ENCODE data around the gene TRAF4. TPM values are rescaled to one million over a fixed set of nuclear protein-coding genes. Genes with fewer than 3 reads are reported as not detected.

Gene TRAF4
- total and polyA plus RNA-seq, 9 of the 15 experiments (the other 6 are each of a cell fraction or from before 2014, with no cell fraction given), result 2.4 to 147 (median 72.4) TPM

- TF ChIP-seq, protein P1, sequence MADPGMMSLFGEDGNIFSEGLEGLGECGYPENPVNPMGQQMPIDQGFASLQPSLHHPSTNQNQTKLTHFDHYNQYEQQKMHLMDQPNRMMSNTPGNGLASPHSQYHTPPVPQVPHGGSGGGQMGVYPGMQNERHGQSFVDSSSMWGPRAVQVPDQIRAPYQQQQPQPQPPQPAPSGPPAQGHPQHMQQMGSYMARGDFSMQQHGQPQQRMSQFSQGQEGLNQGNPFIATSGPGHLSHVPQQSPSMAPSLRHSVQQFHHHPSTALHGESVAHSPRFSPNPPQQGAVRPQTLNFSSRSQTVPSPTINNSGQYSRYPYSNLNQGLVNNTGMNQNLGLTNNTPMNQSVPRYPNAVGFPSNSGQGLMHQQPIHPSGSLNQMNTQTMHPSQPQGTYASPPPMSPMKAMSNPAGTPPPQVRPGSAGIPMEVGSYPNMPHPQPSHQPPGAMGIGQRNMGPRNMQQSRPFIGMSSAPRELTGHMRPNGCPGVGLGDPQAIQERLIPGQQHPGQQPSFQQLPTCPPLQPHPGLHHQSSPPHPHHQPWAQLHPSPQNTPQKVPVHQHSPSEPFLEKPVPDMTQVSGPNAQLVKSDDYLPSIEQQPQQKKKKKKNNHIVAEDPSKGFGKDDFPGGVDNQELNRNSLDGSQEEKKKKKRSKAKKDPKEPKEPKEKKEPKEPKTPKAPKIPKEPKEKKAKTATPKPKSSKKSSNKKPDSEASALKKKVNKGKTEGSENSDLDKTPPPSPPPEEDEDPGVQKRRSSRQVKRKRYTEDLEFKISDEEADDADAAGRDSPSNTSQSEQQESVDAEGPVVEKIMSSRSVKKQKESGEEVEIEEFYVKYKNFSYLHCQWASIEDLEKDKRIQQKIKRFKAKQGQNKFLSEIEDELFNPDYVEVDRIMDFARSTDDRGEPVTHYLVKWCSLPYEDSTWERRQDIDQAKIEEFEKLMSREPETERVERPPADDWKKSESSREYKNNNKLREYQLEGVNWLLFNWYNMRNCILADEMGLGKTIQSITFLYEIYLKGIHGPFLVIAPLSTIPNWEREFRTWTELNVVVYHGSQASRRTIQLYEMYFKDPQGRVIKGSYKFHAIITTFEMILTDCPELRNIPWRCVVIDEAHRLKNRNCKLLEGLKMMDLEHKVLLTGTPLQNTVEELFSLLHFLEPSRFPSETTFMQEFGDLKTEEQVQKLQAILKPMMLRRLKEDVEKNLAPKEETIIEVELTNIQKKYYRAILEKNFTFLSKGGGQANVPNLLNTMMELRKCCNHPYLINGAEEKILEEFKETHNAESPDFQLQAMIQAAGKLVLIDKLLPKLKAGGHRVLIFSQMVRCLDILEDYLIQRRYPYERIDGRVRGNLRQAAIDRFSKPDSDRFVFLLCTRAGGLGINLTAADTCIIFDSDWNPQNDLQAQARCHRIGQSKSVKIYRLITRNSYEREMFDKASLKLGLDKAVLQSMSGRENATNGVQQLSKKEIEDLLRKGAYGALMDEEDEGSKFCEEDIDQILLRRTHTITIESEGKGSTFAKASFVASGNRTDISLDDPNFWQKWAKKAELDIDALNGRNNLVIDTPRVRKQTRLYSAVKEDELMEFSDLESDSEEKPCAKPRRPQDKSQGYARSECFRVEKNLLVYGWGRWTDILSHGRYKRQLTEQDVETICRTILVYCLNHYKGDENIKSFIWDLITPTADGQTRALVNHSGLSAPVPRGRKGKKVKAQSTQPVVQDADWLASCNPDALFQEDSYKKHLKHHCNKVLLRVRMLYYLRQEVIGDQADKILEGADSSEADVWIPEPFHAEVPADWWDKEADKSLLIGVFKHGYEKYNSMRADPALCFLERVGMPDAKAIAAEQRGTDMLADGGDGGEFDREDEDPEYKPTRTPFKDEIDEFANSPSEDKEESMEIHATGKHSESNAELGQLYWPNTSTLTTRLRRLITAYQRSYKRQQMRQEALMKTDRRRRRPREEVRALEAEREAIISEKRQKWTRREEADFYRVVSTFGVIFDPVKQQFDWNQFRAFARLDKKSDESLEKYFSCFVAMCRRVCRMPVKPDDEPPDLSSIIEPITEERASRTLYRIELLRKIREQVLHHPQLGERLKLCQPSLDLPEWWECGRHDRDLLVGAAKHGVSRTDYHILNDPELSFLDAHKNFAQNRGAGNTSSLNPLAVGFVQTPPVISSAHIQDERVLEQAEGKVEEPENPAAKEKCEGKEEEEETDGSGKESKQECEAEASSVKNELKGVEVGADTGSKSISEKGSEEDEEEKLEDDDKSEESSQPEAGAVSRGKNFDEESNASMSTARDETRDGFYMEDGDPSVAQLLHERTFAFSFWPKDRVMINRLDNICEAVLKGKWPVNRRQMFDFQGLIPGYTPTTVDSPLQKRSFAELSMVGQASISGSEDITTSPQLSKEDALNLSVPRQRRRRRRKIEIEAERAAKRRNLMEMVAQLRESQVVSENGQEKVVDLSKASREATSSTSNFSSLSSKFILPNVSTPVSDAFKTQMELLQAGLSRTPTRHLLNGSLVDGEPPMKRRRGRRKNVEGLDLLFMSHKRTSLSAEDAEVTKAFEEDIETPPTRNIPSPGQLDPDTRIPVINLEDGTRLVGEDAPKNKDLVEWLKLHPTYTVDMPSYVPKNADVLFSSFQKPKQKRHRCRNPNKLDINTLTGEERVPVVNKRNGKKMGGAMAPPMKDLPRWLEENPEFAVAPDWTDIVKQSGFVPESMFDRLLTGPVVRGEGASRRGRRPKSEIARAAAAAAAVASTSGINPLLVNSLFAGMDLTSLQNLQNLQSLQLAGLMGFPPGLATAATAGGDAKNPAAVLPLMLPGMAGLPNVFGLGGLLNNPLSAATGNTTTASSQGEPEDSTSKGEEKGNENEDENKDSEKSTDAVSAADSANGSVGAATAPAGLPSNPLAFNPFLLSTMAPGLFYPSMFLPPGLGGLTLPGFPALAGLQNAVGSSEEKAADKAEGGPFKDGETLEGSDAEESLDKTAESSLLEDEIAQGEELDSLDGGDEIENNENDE (IDR thresholded peaks at IDR 0.05; ENCODE audit: low read depth, low read length), result no peak
- TF ChIP-seq ATF1 (CRISPR knock-in tag; IDR thresholded peaks at IDR 0.05), result no peak
- peak; percentile 75 for TF ChIP-seq ATF1 (tag; IDR thresholded peaks at IDR 0.05)
- 0 out of 2 replicates have a peak, but pooled peaks have one; percentile 19 for TF ChIP-seq MIER1 (IDR thresholded peaks at IDR 0.05; ENCODE audit: low read depth)
- no peak for TF ChIP-seq NFIC (IDR thresholded peaks at IDR 0.05)
- peak; percentile 82; the same call in 1 of the 2 replicates for TF ChIP-seq ZFPM2 (CRISPR knock-in tag; IDR thresholded peaks at IDR 0.05)
- peak; percentile 70 for TF ChIP-seq TAF1 (IDR thresholded peaks at IDR 0.05; ENCODE audit: control insufficient read depth, extremely low read depth, insufficient read depth, low read length, severe bottlenecking)
- peak; percentile 64 for TF ChIP-seq SMAD1 (IDR thresholded peaks at IDR 0.05; ENCODE audit: low read depth, low read length, partially characterized antibody)
- TF ChIP-seq BHLHE40 (IDR thresholded peaks at IDR 0.05; ENCODE audit: low read length), result peak; percentile 22
- TF ChIP-seq, protein P2, sequence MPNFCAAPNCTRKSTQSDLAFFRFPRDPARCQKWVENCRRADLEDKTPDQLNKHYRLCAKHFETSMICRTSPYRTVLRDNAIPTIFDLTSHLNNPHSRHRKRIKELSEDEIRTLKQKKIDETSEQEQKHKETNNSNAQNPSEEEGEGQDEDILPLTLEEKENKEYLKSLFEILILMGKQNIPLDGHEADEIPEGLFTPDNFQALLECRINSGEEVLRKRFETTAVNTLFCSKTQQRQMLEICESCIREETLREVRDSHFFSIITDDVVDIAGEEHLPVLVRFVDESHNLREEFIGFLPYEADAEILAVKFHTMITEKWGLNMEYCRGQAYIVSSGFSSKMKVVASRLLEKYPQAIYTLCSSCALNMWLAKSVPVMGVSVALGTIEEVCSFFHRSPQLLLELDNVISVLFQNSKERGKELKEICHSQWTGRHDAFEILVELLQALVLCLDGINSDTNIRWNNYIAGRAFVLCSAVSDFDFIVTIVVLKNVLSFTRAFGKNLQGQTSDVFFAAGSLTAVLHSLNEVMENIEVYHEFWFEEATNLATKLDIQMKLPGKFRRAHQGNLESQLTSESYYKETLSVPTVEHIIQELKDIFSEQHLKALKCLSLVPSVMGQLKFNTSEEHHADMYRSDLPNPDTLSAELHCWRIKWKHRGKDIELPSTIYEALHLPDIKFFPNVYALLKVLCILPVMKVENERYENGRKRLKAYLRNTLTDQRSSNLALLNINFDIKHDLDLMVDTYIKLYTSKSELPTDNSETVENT (CRISPR knock-in tag; IDR thresholded peaks at IDR 0.05), result peak; percentile 62
- TF ChIP-seq, protein P3, sequence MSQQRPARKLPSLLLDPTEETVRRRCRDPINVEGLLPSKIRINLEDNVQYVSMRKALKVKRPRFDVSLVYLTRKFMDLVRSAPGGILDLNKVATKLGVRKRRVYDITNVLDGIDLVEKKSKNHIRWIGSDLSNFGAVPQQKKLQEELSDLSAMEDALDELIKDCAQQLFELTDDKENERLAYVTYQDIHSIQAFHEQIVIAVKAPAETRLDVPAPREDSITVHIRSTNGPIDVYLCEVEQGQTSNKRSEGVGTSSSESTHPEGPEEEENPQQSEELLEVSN (IDR thresholded peaks at IDR 0.05; ENCODE audit: borderline replicate concordance in 1 of 2, extremely low read depth in 1 of 2, insufficient read depth in 1 of 2, insufficient read length in 1 of 2, low read depth in 1 of 2, low read length in 1 of 2, poor library complexity in 1 of 2, severe bottlenecking in 1 of 2), result peak in 1 of 2 experiments; percentile 63
These were observed 15.2 kb upstream of the TRAF4 start, which contains the start of gene NEK8 (continued) for GRCh38 chr17:28728364-28729200.

Data from K562 (cell line).